Measurements from ENCODE around the gene SLC29A1. TPM values are rescaled to one million over a fixed set of nuclear protein-coding genes. Genes with fewer than 3 reads are reported as not detected.
A peak's percentile ranks its signal among the peaks of the same experiment; 100 is the strongest.

SLC29A1 gene
- total and polyA plus RNA-seq, 2 donors (not counting 3 experiments of a cell fraction or from before 2014, with no cell fraction given) = 202 to 539 TPM

DNA sequence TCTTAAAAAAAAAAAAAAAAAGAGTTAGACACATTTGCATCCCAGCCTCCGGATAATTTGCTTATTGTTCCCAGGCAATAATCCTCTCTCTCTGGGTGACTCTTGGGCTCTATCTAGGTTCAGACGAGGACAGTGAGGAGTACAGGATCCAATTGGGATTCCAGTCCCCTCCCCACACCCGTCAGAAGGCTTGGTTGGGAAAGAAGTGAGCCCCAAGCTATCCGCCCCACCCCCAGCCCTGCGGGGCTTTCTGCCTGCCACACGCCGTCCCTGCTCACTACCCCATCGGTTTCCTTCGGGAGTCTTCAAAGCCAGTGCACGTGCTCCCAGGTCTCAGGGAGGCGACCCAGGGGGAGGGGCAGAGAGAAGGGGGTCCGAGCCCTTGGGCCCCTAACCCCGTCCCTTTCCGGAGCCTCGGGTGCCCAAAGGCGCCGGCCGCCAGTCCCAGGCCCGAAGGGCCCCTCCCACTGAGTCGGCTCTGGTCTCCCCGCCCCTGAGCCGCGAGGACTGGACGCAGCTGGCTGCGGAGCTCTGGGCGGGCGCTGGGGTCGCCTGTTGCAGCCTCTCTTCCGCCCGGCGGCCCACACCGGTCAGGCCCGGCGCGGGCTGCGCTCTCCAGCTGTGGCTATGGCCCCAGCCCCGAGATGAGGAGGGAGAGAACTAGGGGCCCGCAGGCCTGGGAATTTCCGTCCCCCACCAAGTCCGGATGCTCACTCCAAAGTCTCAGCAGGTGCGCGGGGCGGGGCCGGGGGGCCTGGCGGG lies 4.2 kb upstream of the SLC29A1 start:
- intact Hi-C loops (cut with micrococcal nuclease) = no loop called here
- peak; percentile 92 for FAIRE-seq

More for the DNA sequence above, 4.2 kb upstream of the SLC29A1 start:
- Histone ChIP-seq H4K20me1 (replicated peaks; ENCODE audit: control insufficient read depth, extremely low read depth, insufficient read depth, low read length) (no peaks in the 10 kb centered on the region), H3K9me1 (replicated peaks; ENCODE audit: control insufficient read depth, extremely low read depth, insufficient read depth, low read length) (no peaks in the 10 kb centered on the region), H2AFZ (ENCODE audit: low read depth, low read length) (peak overlapping the region; percentile 82), H3K36me3 (ENCODE audit: control insufficient read depth in 2 of 2, extremely low read depth in 1 of 2, insufficient read depth in 2 of 2, low read length in 2 of 2) (no peaks in the 10 kb centered on the region), H3K27ac (ENCODE audit: insufficient read depth, low read depth, low read length) (peak overlapping the region; percentile 86), H3K79me2 (ENCODE audit: control insufficient read depth, insufficient read depth, low read length) (peaks cover 32% of the 10 kb centered on the region), H3K4me3 (replicated peaks in 1 of 3; ENCODE audit: insufficient read depth in 1 of 3, low read depth in 1 of 3, low read length in 3 of 3) (peak overlapping the region; percentile 5 to 53 (median 48)), H3K9ac (replicated peaks; ENCODE audit: extremely low read depth, insufficient read depth, low read length) (peak overlapping the region; percentile 89), H3K4me2 (ENCODE audit: insufficient read depth, low read length) (peak overlapping the region; percentile 64), H3K9me3 (replicated peaks; ENCODE audit: control insufficient read depth, insufficient read depth, low read length) (no peaks in the 10 kb centered on the region), H3K4me1 (ENCODE audit: control insufficient read depth, extremely low read depth, insufficient read depth, low read length) (peaks cover 43% of the 10 kb centered on the region), H3K27me3 (ENCODE audit: control insufficient read depth in 2 of 2, insufficient read depth in 2 of 2, low read length in 2 of 2) (no peaks in the 10 kb centered on the region)
- BruUV-seq (replicated peaks) = TSS peak; percentile 63
- dilution Hi-C loops (cut with MboI; ENCODE audit: extremely low pct_ligation_motif_present, low sequenced_read_pairs) = no loop called here
- TF ChIP-seq POLR2AphosphoS5 (IDR thresholded peaks at IDR 0.05; ENCODE audit: insufficient read depth, low read depth, low read length) (peak; percentile 98), FOS (IDR thresholded peaks at IDR 0.05; ENCODE audit: borderline replicate concordance, insufficient read depth, low read length) (peak; percentile 9), GATA2 (IDR thresholded peaks at IDR 0.05; ENCODE audit: insufficient read depth, insufficient read length, low read depth, low read length) (no peak), POLR2A (IDR thresholded peaks at IDR 0.05; ENCODE audit: low read depth, low read length) (peak; percentile 58), EZH2 (IDR thresholded peaks at IDR 0.05; ENCODE audit: borderline replicate concordance, low read depth, low read length, severe bottlenecking) (no peak), MYC (IDR thresholded peaks at IDR 0.05; ENCODE audit: low read depth, low read length) (no peak), JUN (IDR thresholded peaks at IDR 0.05; ENCODE audit: borderline replicate concordance, insufficient read depth, insufficient read length, low read depth) (no peak)
- TF ChIP-seq, protein P1, sequence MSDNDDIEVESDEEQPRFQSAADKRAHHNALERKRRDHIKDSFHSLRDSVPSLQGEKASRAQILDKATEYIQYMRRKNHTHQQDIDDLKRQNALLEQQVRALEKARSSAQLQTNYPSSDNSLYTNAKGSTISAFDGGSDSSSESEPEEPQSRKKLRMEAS (IDR thresholded peaks at IDR 0.05; ENCODE audit: insufficient read depth, insufficient read length) = no peak
- TF ChIP-seq, protein P2, sequence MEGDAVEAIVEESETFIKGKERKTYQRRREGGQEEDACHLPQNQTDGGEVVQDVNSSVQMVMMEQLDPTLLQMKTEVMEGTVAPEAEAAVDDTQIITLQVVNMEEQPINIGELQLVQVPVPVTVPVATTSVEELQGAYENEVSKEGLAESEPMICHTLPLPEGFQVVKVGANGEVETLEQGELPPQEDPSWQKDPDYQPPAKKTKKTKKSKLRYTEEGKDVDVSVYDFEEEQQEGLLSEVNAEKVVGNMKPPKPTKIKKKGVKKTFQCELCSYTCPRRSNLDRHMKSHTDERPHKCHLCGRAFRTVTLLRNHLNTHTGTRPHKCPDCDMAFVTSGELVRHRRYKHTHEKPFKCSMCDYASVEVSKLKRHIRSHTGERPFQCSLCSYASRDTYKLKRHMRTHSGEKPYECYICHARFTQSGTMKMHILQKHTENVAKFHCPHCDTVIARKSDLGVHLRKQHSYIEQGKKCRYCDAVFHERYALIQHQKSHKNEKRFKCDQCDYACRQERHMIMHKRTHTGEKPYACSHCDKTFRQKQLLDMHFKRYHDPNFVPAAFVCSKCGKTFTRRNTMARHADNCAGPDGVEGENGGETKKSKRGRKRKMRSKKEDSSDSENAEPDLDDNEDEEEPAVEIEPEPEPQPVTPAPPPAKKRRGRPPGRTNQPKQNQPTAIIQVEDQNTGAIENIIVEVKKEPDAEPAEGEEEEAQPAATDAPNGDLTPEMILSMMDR (IDR thresholded peaks at IDR 0.05; ENCODE audit: extremely low read depth in 1 of 2, insufficient read depth in 1 of 2, low read depth in 1 of 2, low read length in 2 of 2) = no peak
- POLR2A ChIA-PET = interaction anchor here (1.0 to 1.3 kb wide), 2 partner anchors 28 to 42 kb away, joined by 4 to 6 read pairs; partner anchors contain the start of gene HSP90AB1
- CTCF ChIA-PET = interaction anchor here (0.7 to 9.2 kb wide), 8 partner anchors 15 to 47 kb away, joined by 3 to 91 read pairs (median 4); partner anchors contain the start of gene HSP90AB1
- DNase-seq (ENCODE audit: low read depth, low spot score) = peak; percentile 87
